HepG2 (cell line): ENCODE data around the gene RPL11. TPM values are rescaled to one million over a fixed set of nuclear protein-coding genes. Genes with fewer than 3 reads are reported as not detected.
A peak's percentile ranks its signal among the peaks of the same experiment; 100 is the strongest.

Experiments
- FOXC1 ChIP-seq: sonication (generic); formaldehyde crosslinking; IDR thresholded peaks from 2 replicates; pipeline ENCODE4 v1.8.0; 2022; ENCODE audit warnings: mild to moderate bottlenecking, missing genetic modification reagents, borderline replicate concordance
- PHF5A ChIP-seq: IDR thresholded peaks from one replicate; pipeline ENCODE4 v1.6.1; 2018; ENCODE audit warnings: low read depth, missing genetic modification reagents; ENCODE audit not compliant: unreplicated experiment
- RAD21 ChIP-seq: fragments of 450-650 bp; formaldehyde crosslinking; IDR thresholded peaks from 2 replicates; pipeline ENCODE4 v1.5.0; 2020; ENCODE audit warnings: mild to moderate bottlenecking
- ZFP1 ChIP-seq: IDR thresholded peaks from 2 replicates; pipeline ENCODE4 v1.6.1; 2016
- ZNF749 ChIP-seq: sonication (generic); formaldehyde crosslinking; IDR thresholded peaks from 2 replicates; pipeline ENCODE4 v1.8.0; 2022; ENCODE audit warnings: mild to moderate bottlenecking, missing genetic modification reagents, moderate library complexity, borderline replicate concordance
- polyA plus RNA-seq, 8 experiments: library from polyadenylated mRNA; depleted of rRNA in 3 of 8; stranded (reverse) in 7 of 8; unstranded in 1 of 8; fragments of >200 nt; fragmentation: Illumina TruSeq in 4 of 8; extraction: Trizol in 4 of 8; gene quantifications; 2 replicates each; pipeline versions ENCODE4 v1.2.1 to v1.2.3, GENCODE V29; 2011 to 2016; ENCODE audit warnings: low read depth in 4 of 8, missing spikeins in 1 of 8, mixed read lengths in 1 of 8; ENCODE audit not compliant: insufficient read depth in 1 of 8
- total RNA-seq, 5 experiments: library from RNA; depleted of rRNA; stranded (reverse); fragments of >200 nt; fragmentation: Illumina TruSeq; extraction: Trizol; gene quantifications; 2 replicates each; pipeline ENCODE4 v1.2.3, GENCODE V29; 2016; ENCODE audit warnings: low read depth in 1 of 5
- TF ChIP-seq, protein P1 (sequence below): sonication (generic); formaldehyde crosslinking; IDR thresholded peaks from 2 replicates; pipeline ENCODE4 v1.8.1; 2022; ENCODE audit warnings: low read depth, mild to moderate bottlenecking, missing genetic modification reagents
- TF ChIP-seq, protein P2 (sequence below), 2 experiments: sonication (generic) in 1 of 2; formaldehyde crosslinking in 1 of 2; IDR thresholded peaks; 2 replicates each; pipeline versions ENCODE4 v1.4.0 to v1.6.1; 2018 to 2020; ENCODE audit warnings: missing genetic modification reagents in 2 of 2, borderline replicate concordance in 1 of 2, low read depth in 1 of 2, mild to moderate bottlenecking in 1 of 2, missing biosample characterization in 1 of 2
- TF ChIP-seq, protein P3 (sequence below): sonication (generic); formaldehyde crosslinking; IDR thresholded peaks from 2 replicates; pipeline ENCODE4 v1.8.0; 2022; ENCODE audit warnings: mild to moderate bottlenecking, missing genetic modification reagents; ENCODE audit not compliant: insufficient replicate concordance
- TF ChIP-seq, protein P4 (sequence below), 2 experiments: fragments of 450-650 bp in 1 of 2; sonication (generic) in 1 of 2; formaldehyde crosslinking in 1 of 2; IDR thresholded peaks; 2 replicates each; pipeline versions ENCODE4 v1.6.1 to v1.8.0; 2016 to 2022; ENCODE audit warnings: antibody characterized with exemption in 1 of 2, mild to moderate bottlenecking in 1 of 2, missing genetic modification reagents in 1 of 2
- TF ChIP-seq, protein P5 (sequence below): IDR thresholded peaks from 2 replicates; pipeline ENCODE4 v1.6.1; 2016; ENCODE audit warnings: missing genetic modification reagents, missing compliant biosample characterization

The RPL11 gene
- total and polyA plus RNA-seq, 2 of the 13 experiments (the other 11 are each of a cell fraction or from before 2014, with no cell fraction given), result 1,682 to 2,010 TPM

- TF ChIP-seq, protein P1, sequence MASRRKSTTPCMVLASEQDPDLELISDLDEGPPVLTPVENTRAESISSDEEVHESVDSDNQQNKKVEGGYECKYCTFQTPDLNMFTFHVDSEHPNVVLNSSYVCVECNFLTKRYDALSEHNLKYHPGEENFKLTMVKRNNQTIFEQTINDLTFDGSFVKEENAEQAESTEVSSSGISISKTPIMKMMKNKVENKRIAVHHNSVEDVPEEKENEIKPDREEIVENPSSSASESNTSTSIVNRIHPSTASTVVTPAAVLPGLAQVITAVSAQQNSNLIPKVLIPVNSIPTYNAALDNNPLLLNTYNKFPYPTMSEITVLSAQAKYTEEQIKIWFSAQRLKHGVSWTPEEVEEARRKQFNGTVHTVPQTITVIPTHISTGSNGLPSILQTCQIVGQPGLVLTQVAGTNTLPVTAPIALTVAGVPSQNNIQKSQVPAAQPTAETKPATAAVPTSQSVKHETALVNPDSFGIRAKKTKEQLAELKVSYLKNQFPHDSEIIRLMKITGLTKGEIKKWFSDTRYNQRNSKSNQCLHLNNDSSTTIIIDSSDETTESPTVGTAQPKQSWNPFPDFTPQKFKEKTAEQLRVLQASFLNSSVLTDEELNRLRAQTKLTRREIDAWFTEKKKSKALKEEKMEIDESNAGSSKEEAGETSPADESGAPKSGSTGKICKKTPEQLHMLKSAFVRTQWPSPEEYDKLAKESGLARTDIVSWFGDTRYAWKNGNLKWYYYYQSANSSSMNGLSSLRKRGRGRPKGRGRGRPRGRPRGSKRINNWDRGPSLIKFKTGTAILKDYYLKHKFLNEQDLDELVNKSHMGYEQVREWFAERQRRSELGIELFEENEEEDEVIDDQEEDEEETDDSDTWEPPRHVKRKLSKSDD (CRISPR knock-in tag), result no peak
- TF ChIP-seq ZFP1 (CRISPR knock-in tag) (peak; percentile 58; the same call in 1 of the 2 replicates), PHF5A (no peak), RAD21 (CRISPR knock-in tag) (peak; percentile 38; the same call in 1 of the 2 replicates), ZNF749 (CRISPR knock-in tag) (no peak), FOXC1 (CRISPR knock-in tag) (peak; percentile 84)
- TF ChIP-seq, protein P2, sequence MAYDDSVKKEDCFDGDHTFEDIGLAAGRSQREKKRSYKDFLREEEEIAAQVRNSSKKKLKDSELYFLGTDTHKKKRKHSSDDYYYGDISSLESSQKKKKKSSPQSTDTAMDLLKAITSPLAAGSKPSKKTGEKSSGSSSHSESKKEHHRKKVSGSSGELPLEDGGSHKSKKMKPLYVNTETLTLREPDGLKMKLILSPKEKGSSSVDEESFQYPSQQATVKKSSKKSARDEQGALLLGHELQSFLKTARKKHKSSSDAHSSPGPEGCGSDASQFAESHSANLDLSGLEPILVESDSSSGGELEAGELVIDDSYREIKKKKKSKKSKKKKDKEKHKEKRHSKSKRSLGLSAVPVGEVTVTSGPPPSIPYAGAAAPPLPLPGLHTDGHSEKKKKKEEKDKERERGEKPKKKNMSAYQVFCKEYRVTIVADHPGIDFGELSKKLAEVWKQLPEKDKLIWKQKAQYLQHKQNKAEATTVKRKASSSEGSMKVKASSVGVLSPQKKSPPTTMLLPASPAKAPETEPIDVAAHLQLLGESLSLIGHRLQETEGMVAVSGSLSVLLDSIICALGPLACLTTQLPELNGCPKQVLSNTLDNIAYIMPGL (CRISPR knock-in tag; IDR thresholded peaks at IDR 0.05; ENCODE audit: borderline replicate concordance in 1 of 2, low read depth in 1 of 2), result peak; percentile 83 to 90
- TF ChIP-seq, protein P3, sequence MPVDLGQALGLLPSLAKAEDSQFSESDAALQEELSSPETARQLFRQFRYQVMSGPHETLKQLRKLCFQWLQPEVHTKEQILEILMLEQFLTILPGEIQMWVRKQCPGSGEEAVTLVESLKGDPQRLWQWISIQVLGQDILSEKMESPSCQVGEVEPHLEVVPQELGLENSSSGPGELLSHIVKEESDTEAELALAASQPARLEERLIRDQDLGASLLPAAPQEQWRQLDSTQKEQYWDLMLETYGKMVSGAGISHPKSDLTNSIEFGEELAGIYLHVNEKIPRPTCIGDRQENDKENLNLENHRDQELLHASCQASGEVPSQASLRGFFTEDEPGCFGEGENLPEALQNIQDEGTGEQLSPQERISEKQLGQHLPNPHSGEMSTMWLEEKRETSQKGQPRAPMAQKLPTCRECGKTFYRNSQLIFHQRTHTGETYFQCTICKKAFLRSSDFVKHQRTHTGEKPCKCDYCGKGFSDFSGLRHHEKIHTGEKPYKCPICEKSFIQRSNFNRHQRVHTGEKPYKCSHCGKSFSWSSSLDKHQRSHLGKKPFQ (CRISPR knock-in tag), result peak; percentile 35
- TF ChIP-seq, protein P4, sequence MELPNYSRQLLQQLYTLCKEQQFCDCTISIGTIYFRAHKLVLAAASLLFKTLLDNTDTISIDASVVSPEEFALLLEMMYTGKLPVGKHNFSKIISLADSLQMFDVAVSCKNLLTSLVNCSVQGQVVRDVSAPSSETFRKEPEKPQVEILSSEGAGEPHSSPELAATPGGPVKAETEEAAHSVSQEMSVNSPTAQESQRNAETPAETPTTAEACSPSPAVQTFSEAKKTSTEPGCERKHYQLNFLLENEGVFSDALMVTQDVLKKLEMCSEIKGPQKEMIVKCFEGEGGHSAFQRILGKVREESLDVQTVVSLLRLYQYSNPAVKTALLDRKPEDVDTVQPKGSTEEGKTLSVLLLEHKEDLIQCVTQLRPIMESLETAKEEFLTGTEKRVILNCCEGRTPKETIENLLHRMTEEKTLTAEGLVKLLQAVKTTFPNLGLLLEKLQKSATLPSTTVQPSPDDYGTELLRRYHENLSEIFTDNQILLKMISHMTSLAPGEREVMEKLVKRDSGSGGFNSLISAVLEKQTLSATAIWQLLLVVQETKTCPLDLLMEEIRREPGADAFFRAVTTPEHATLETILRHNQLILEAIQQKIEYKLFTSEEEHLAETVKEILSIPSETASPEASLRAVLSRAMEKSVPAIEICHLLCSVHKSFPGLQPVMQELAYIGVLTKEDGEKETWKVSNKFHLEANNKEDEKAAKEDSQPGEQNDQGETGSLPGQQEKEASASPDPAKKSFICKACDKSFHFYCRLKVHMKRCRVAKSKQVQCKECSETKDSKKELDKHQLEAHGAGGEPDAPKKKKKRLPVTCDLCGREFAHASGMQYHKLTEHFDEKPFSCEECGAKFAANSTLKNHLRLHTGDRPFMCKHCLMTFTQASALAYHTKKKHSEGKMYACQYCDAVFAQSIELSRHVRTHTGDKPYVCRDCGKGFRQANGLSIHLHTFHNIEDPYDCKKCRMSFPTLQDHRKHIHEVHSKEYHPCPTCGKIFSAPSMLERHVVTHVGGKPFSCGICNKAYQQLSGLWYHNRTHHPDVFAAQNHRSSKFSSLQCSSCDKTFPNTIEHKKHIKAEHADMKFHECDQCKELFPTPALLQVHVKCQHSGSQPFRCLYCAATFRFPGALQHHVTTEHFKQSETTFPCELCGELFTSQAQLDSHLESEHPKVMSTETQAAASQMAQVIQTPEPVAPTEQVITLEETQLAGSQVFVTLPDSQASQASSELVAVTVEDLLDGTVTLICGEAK (IDR thresholded peaks at IDR 0.05), result no peak
- TF ChIP-seq, protein P4 (CRISPR knock-in tag; IDR thresholded peaks at IDR 0.05), result peak; percentile 82
- TF ChIP-seq, protein P5, sequence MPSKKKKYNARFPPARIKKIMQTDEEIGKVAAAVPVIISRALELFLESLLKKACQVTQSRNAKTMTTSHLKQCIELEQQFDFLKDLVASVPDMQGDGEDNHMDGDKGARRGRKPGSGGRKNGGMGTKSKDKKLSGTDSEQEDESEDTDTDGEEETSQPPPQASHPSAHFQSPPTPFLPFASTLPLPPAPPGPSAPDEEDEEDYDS (CRISPR knock-in tag), result peak; percentile 97
Observed at GRCh38 chr1:23691499-23692307, at the start of gene RPL11 (continued).
